Epithelial cell of proximal tubule (primary cell): ENCODE data around the gene INMT. TPM values are rescaled to one million over a fixed set of nuclear protein-coding genes. Genes with fewer than 3 reads are reported as not detected.

ENCODE experiments used
- DNase-seq: peaks from one replicate; pipeline ENCODE4 v3.0.0-alpha.2; 2011; ENCODE audit warnings: low read depth
- H3K4me3 ChIP-seq: 2 replicates; pipeline ENCODE4 v1.5.1; 2011; ENCODE audit warnings: low read depth, mild to moderate bottlenecking, low read length
- CTCF ChIP-seq: conservative IDR thresholded peaks from 2 replicates; pipeline ENCODE4 v1.5.1; 2012; ENCODE audit warnings: low read depth, mild to moderate bottlenecking, low read length
- total RNA-seq: library from RNA; depleted of rRNA; stranded (reverse); fragments of >200 nt; gene quantifications from 2 replicates; pipeline ENCODE4 v1.2.3, GENCODE V29; 2015

INMT gene
- total RNA-seq, 1 donor from 2014 or later: 0.81 TPM

GRCh38 chr7:30727061-30727945 lies 24.6 kb upstream of the INMT start:
- no peak overlapping the region for H3K4me3 ChIP-seq
- DNase-seq: no peak
- no peak for TF ChIP-seq CTCF

GRCh38 chr7:30728591-30729100 lies 23.3 kb upstream of the INMT start:
- no peak overlapping the region for H3K4me3 ChIP-seq
- TF ChIP-seq CTCF: no peak
- DNase-seq: no peak

- TF ChIP-seq CTCF: no peak
- DNase-seq: no peak
- no peak overlapping the region for H3K4me3 ChIP-seq
Observed at GRCh38 chr7:30729642-30730041, 22.3 kb upstream of the INMT start.

GRCh38 chr7:30730097-30730496 lies 21.8 kb upstream of the INMT start:
- TF ChIP-seq CTCF: no peak
- DNase-seq: no peak
- H3K4me3 ChIP-seq: no peak overlapping the region

- no peak overlapping the region for H3K4me3 ChIP-seq
- DNase-seq: no peak
- no peak for TF ChIP-seq CTCF
Observed at GRCh38 chr7:30730996-30731395, 20.9 kb upstream of the INMT start.

- TF ChIP-seq CTCF: no peak
- DNase-seq: no peak
Observed at GRCh38 chr7:30731581-30731980, 20.4 kb upstream of the INMT start.

GRCh38 chr7:30732606-30733005 lies 19.3 kb upstream of the INMT start:
- no peak for TF ChIP-seq CTCF
- DNase-seq: no peak
- no peak overlapping the region for H3K4me3 ChIP-seq

More at GRCh38 chr7:30731581-30731980, 20.4 kb upstream of the INMT start:
- no peak overlapping the region for H3K4me3 ChIP-seq
